ENCODE results near the gene NXPE4.

The NXPE4 gene

GRCh38 chr11:114525682-114526081, 69.9 kb downstream of the NXPE4 start:
- no peak for TF ChIP-seq CTCF (IDR thresholded peaks at IDR 0.05; ENCODE audit: low read depth, low read length)
- H3K4me3 ChIP-seq (ENCODE audit: low read depth, low read length) = no peak overlapping the region

- no peak overlapping the region for H3K4me3 ChIP-seq (ENCODE audit: low read depth, low read length)
- no peak for TF ChIP-seq CTCF (IDR thresholded peaks at IDR 0.05; ENCODE audit: low read depth, low read length)
Observed at GRCh38 chr11:114524122-114524521, 71.5 kb downstream of the NXPE4 start.

GRCh38 chr11:114522818-114523217, 72.8 kb downstream of the NXPE4 start:
- no peak overlapping the region for H3K4me3 ChIP-seq (ENCODE audit: low read depth, low read length)
- TF ChIP-seq CTCF (IDR thresholded peaks at IDR 0.05; ENCODE audit: low read depth, low read length) = no peak
